GM21619 (cell line): Measurements from ENCODE around the gene ANK2.

Experiments
- ATAC-seq: cut with Tn5 transposase; IDR thresholded peaks from one replicate; pipeline ENCODE4 v1.9.1; 2021; ENCODE audit not compliant: unreplicated experiment

ANK2 gene

GRCh38 chr4:113278324-113278934 is 229.0 kb downstream of the ANK2 start:
- peak; percentile 97 for ATAC-seq

GRCh38 chr4:113285501-113285900 is 236.0 kb downstream of the ANK2 start:
- ATAC-seq, result no peak

GRCh38 chr4:113288257-113288656 is 238.8 kb downstream of the ANK2 start:
- no peak for ATAC-seq

- ATAC-seq, result no peak
Measured at GRCh38 chr4:113288696-113289095, 239.2 kb downstream of the ANK2 start.

- no peak for ATAC-seq
Measured at GRCh38 chr4:113289766-113290165, 240.3 kb downstream of the ANK2 start.

GRCh38 chr4:113290666-113291065 is 241.2 kb downstream of the ANK2 start:
- ATAC-seq, result no peak

GRCh38 chr4:113292371-113293042 is 243.1 kb downstream of the ANK2 start:
- no peak for ATAC-seq

GRCh38 chr4:113293043-113293560 is 243.6 kb downstream of the ANK2 start:
- ATAC-seq, result no peak

GRCh38 chr4:113293674-113294073 is 244.2 kb downstream of the ANK2 start:
- no peak for ATAC-seq

- ATAC-seq, result no peak
Measured at GRCh38 chr4:113294908-113295307, 245.5 kb downstream of the ANK2 start.

- ATAC-seq, result no peak
Measured at GRCh38 chr4:113300471-113300928, 251.0 kb downstream of the ANK2 start.

GRCh38 chr4:113302051-113302450 is 252.6 kb downstream of the ANK2 start:
- ATAC-seq, result no peak

- ATAC-seq, result no peak
Measured at GRCh38 chr4:113303315-113303714, 253.9 kb downstream of the ANK2 start.

- no peak for ATAC-seq
Measured at GRCh38 chr4:113311047-113311446, 261.6 kb downstream of the ANK2 start.

- ATAC-seq, result no peak
Measured at GRCh38 chr4:113312529-113312928, 263.1 kb downstream of the ANK2 start.

- ATAC-seq, result no peak
Measured at GRCh38 chr4:113314426-113314825, 265.0 kb downstream of the ANK2 start.

- ATAC-seq, result peak; percentile 99
Measured at GRCh38 chr4:113316879-113317278, 267.4 kb downstream of the ANK2 start.

GRCh38 chr4:113317523-113317922 is 268.1 kb downstream of the ANK2 start:
- no peak for ATAC-seq

GRCh38 chr4:113322736-113323135 is 273.3 kb downstream of the ANK2 start:
- no peak for ATAC-seq

- ATAC-seq, result no peak
Measured at GRCh38 chr4:113325876-113326615, 276.6 kb downstream of the ANK2 start.

- ATAC-seq, result no peak
Measured at GRCh38 chr4:113327494-113327893, 278.0 kb downstream of the ANK2 start.

- no peak for ATAC-seq
Measured at GRCh38 chr4:113328514-113328913, 279.1 kb downstream of the ANK2 start.
